SK-N-MC (cell line): ENCODE data around the gene ZNF701.

Experiments
- EZH2 ChIP-seq: fragments of 200-600 bp; sonication (generic); IDR thresholded peaks from one replicate; pipeline ENCODE4 v1.6.1; 2017; ENCODE audit warnings: antibody characterized with exemption
- FOXP2 ChIP-seq: optimal IDR thresholded peaks from 2 replicates; pipeline ENCODE3; 2011; ENCODE audit warnings: mild to moderate bottlenecking, moderate library complexity; ENCODE audit not compliant: insufficient read depth; ENCODE audit errors: extremely low read length, control extremely low read depth
- POLR2AphosphoS5 ChIP-seq: IDR thresholded peaks from 2 replicates; pipeline ENCODE4 v1.6.1; 2012; ENCODE audit warnings: mild to moderate bottlenecking, low read depth, low read length, borderline replicate concordance

GRCh38 chr19:52585604-52586003 is 15.5 kb downstream of the ZNF701 start:
- no peak for TF ChIP-seq EZH2
- TF ChIP-seq POLR2AphosphoS5: no peak
- TF ChIP-seq FOXP2: no peak
